GM12874 (cell line): ENCODE data around the gene ABI2.

ENCODE experiments used
- TF ChIP-seq, protein P1 (sequence below): IDR thresholded peaks from 2 replicates; pipeline ENCODE4 v1.5.1; 2011; ENCODE audit warnings: low read depth, mild to moderate bottlenecking, control low read depth, low read length, moderate library complexity; ENCODE audit not compliant: insufficient read depth

Gene ABI2

DNA sequence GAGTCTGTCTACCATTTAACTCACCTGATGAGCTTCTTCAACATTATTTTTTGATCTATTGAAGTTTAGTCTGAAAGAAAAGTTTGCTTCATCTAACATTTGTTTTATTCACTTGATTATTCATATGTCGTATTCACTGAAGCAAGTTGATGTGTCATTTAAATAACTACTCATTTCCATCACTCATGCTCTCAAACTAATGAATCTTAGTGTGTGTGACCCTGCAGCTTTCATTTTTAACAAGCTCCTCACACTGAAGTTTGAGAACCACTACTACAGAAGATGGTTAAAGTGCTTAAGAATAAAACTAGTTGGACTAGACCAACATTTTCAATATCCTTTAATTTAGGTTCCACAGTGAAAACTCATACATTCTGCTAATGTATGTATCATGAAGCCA lies 1.8 kb upstream of the ABI2 start:
- TF ChIP-seq, protein P1, sequence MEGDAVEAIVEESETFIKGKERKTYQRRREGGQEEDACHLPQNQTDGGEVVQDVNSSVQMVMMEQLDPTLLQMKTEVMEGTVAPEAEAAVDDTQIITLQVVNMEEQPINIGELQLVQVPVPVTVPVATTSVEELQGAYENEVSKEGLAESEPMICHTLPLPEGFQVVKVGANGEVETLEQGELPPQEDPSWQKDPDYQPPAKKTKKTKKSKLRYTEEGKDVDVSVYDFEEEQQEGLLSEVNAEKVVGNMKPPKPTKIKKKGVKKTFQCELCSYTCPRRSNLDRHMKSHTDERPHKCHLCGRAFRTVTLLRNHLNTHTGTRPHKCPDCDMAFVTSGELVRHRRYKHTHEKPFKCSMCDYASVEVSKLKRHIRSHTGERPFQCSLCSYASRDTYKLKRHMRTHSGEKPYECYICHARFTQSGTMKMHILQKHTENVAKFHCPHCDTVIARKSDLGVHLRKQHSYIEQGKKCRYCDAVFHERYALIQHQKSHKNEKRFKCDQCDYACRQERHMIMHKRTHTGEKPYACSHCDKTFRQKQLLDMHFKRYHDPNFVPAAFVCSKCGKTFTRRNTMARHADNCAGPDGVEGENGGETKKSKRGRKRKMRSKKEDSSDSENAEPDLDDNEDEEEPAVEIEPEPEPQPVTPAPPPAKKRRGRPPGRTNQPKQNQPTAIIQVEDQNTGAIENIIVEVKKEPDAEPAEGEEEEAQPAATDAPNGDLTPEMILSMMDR, result no peak

GRCh38 chr2:203327582-203327900 lies 653 bp upstream of the ABI2 start:
- TF ChIP-seq, protein P1, result no peak

DNA sequence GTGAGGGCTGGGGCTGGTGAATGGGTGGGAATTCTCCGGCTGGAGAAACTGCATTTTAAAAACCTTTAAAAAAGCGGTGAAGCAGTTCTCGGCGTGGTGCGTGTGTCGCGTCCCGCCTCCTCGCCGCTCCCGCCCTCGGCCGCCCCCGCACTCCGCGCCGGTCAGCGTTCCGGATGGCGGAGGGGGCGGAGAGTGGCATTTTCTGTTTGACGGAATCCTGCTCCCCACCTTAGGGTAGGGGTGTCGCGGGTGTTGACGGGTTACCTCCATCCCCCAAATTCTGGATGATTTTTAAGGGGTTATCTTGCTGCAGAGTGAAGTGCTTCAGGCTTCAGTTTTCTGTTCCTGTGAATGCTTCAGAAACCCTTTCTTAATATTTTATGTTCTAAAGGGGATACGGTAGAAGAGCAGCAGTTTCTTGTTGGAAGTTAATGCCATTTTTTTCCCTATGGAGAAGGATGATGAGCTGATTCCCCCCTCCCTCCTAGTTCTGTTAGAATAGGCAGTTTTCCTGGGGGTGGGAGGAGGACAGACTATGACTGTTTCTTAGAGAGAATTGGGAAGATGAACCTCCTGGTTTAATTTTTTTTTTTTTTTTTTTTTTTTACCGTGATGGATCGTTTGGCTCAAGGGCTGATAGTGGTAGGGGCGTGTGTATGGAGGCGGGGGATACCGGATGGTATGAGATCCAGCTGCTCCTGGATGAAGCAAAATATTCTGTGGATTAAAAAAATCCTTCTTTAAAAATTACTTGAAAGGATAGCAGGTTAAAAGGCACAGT lies 756 bp downstream of the ABI2 start:
- TF ChIP-seq, protein P1, result no peak

DNA sequence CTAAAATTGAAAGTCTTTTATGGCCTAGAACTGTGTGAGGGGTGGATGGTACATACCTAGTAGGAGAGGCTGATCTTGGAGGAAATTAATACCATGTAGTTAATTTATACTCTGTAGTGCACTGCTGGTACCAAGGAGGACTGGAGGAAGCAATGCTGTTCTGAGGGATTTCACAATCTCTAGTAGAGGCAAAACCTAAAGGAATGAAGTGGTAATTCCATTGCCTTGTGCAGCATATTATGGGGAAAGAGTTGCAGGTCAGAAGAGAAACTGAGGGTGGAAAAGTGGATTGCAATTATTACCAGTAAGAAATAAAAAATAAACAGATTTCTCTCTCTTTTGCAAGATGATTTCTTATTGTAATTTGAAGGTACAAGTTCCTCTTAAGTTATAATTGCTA lies 2.2 kb downstream of the ABI2 start:
- TF ChIP-seq, protein P1, result no peak

DNA sequence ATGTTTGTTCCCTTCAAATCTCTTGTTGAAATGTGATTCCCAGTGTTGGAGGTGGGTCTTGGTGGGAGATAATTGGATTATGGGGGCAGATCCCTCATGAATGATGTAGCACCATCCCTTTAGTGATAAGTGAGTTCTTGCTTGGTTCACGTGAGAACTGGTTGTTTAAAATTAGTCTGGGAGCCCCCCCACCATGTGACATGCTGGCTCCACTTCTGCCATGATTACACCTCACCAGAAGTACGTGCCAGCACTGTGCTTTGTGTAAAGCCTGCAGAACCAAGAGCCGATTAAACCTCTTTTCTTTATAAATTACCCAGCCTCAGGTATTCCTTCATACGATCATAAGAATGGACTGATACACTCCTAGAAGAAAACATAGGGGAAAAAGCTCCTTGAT lies 10.1 kb downstream of the ABI2 start:
- TF ChIP-seq, protein P1, result no peak

- TF ChIP-seq, protein P1, result no peak
These were observed 12.7 kb downstream of the ABI2 start for GRCh38 chr2:203340791-203341487.

GRCh38 chr2:203341741-203342310 lies 13.6 kb downstream of the ABI2 start:
- TF ChIP-seq, protein P1, result no peak
